Stimulated activated CD8-positive, alpha-beta memory T cell treated with anti-CD3 and anti-CD28 coated beads, Interleukin-15, amount 100 ng/mL, for 24 hours (primary cell): ENCODE data around the gene SLIT1.

ENCODE experiments used
- DNase-seq: peaks from one replicate; pipeline ENCODE4 v3.0.0-alpha.2; 2020; ENCODE audit warnings: low read depth

Gene SLIT1

GRCh38 chr10:97185326-97186058, at the start of gene SLIT1:
Gene SLIT1 (minus strand): TSS chr10:97185959. CDS start chr10:97185674, 285 bp downstream.
- DNase-seq = no peak

- no peak for DNase-seq
Measured at GRCh38 chr10:97235353-97235752, 49.6 kb upstream of the SLIT1 start.

GRCh38 chr10:97234400-97234799, 48.6 kb upstream of the SLIT1 start:
- no peak for DNase-seq

- no peak for DNase-seq
Measured at GRCh38 chr10:97230146-97230545, 44.4 kb upstream of the SLIT1 start.

GRCh38 chr10:97229322-97230015, 43.7 kb upstream of the SLIT1 start:
- DNase-seq = no peak

GRCh38 chr10:97228775-97229157, 43.0 kb upstream of the SLIT1 start:
- no peak for DNase-seq

GRCh38 chr10:97228130-97228774, 42.5 kb upstream of the SLIT1 start:
- DNase-seq = no peak

GRCh38 chr10:97226398-97226797, 40.6 kb upstream of the SLIT1 start:
- no peak for DNase-seq

- DNase-seq = no peak
Measured at GRCh38 chr10:97224483-97225435, 39.0 kb upstream of the SLIT1 start.

GRCh38 chr10:97222326-97222961, 36.7 kb upstream of the SLIT1 start:
- DNase-seq = no peak

- no peak for DNase-seq
Measured at GRCh38 chr10:97220355-97220754, 34.6 kb upstream of the SLIT1 start.

- no peak for DNase-seq
Measured at GRCh38 chr10:97217299-97217698, 31.5 kb upstream of the SLIT1 start.

GRCh38 chr10:97215619-97216260, 30.0 kb upstream of the SLIT1 start:
- no peak for DNase-seq

GRCh38 chr10:97213431-97213830, 27.7 kb upstream of the SLIT1 start:
- no peak for DNase-seq

- DNase-seq = no peak
Measured at GRCh38 chr10:97211229-97211628, 25.5 kb upstream of the SLIT1 start.

GRCh38 chr10:97210543-97210960, 24.8 kb upstream of the SLIT1 start:
- DNase-seq = peak; percentile 61

GRCh38 chr10:97207756-97208346, 22.1 kb upstream of the SLIT1 start:
- DNase-seq = no peak

GRCh38 chr10:97207131-97207530, 21.4 kb upstream of the SLIT1 start:
- no peak for DNase-seq

- no peak for DNase-seq
Measured at GRCh38 chr10:97204826-97205679, 19.3 kb upstream of the SLIT1 start.

- no peak for DNase-seq
Measured at GRCh38 chr10:97203220-97203619, 17.5 kb upstream of the SLIT1 start.
